Thyroid gland (tissue), 4 donors: ENCODE data around the gene RPL4.

Source experiments
- CTCF ChIP-seq, 6 experiments: fragments of 200-600 bp in 3 of 6; fragments of 450-650 bp in 3 of 6; sonication (generic) in 3 of 6; IDR thresholded peaks; one replicate each; pipeline ENCODE4 v1.5.1; 2016 to 2019; ENCODE audit warnings: antibody characterized with exemption in 6 of 6, mild to moderate bottlenecking in 2 of 6, inconsistent platforms in 1 of 6, moderate library complexity in 1 of 6
- POLR2A ChIP-seq, 2 donors: fragments of 450-650 bp; IDR thresholded peaks; one replicate each; pipeline ENCODE4 v1.6.1; 2017; ENCODE audit warnings: antibody characterized with exemption in 2 of 2, mild to moderate bottlenecking in 2 of 2, moderate library complexity in 1 of 2

GRCh38 chr15:66494262-66494661, 10.4 kb downstream of the RPL4 start:
- TF ChIP-seq CTCF (IDR thresholded peaks at IDR 0.05): no peak
- TF ChIP-seq POLR2A (IDR thresholded peaks at IDR 0.05): no peak
